NCI-H1694 (cell line): ENCODE data around the gene GAS5.
A peak's percentile ranks its signal among the peaks of the same experiment; 100 is the strongest.
"Not testable (repeated sequence)": the region's sequence is repeated elsewhere in the genome, so short reads cannot be mapped to it uniquely, and the experiment has no call there.

ENCODE experiments used
- DNase-seq: peaks from one replicate; lab custom pipeline; 2025; lab: John Stamatoyannopoulos, UW

The GAS5 gene

GRCh38 chr1:173867753-173868265 is at the start of gene GAS5:
Gene GAS5 (minus strand): TSS chr1:173867989.
- DNase-seq: peak; percentile 99

- DNase-seq: no peak
These were observed 49.4 kb upstream of the GAS5 start, which contains the start of gene SERPINC1 for GRCh38 chr1:173917149-173917548. Gene SERPINC1 (minus strand): TSS chr1:173917327. CDS start chr1:173917259, 68 bp downstream.

GRCh38 chr1:173916667-173917066 is 48.9 kb upstream of the GAS5 start:
- no peak for DNase-seq

GRCh38 chr1:173915596-173915995 is 47.8 kb upstream of the GAS5 start:
- no peak for DNase-seq

- peak; percentile 62 for DNase-seq
These were observed 46.6 kb upstream of the GAS5 start for GRCh38 chr1:173914366-173914871.

GRCh38 chr1:173913111-173913510 is 45.3 kb upstream of the GAS5 start:
- no peak for DNase-seq

GRCh38 chr1:173903827-173904531 is 36.2 kb upstream of the GAS5 start:
- no peak for DNase-seq

- DNase-seq: no peak
These were observed 33.2 kb upstream of the GAS5 start for GRCh38 chr1:173900992-173901391.

GRCh38 chr1:173900427-173900826 is 32.6 kb upstream of the GAS5 start:
- no peak for DNase-seq

GRCh38 chr1:173894189-173894588 is 26.4 kb upstream of the GAS5 start:
- DNase-seq: no peak

- no peak for DNase-seq
These were observed 25.8 kb upstream of the GAS5 start for GRCh38 chr1:173893611-173894010.

- no peak for DNase-seq
These were observed 22.1 kb upstream of the GAS5 start for GRCh38 chr1:173889885-173890284.

GRCh38 chr1:173888749-173889148 is 21.0 kb upstream of the GAS5 start:
- no peak for DNase-seq

GRCh38 chr1:173887627-173888026 is 19.8 kb upstream of the GAS5 start:
- no peak for DNase-seq

GRCh38 chr1:173886746-173887611 is 19.2 kb upstream of the GAS5 start:
- no peak for DNase-seq

- no peak for DNase-seq
These were observed 16.9 kb upstream of the GAS5 start for GRCh38 chr1:173884701-173885100.

- DNase-seq: not testable (repeated sequence)
These were observed 13.3 kb upstream of the GAS5 start for GRCh38 chr1:173881117-173881516.

GRCh38 chr1:173878251-173878650 is 10.5 kb upstream of the GAS5 start:
- DNase-seq: no peak

- no peak for DNase-seq
These were observed 8.9 kb upstream of the GAS5 start for GRCh38 chr1:173876732-173877131.

GRCh38 chr1:173871500-173871899 is 3.7 kb upstream of the GAS5 start:
- no peak for DNase-seq

- no peak for DNase-seq
These were observed 3.3 kb upstream of the GAS5 start for GRCh38 chr1:173871091-173871490.

GRCh38 chr1:173870252-173871075 is 2.7 kb upstream of the GAS5 start:
- DNase-seq: no peak
